ENCODE data around the gene ONECUT2.

The ONECUT2 gene

GRCh38 chr18:57438743-57439608, 3.8 kb downstream of the ONECUT2 start:
- no peak for DNase-seq
- H3K27me3 ChIP-seq, result peaks cover 6% of the 10 kb centered on the region
- TF ChIP-seq, protein P1, sequence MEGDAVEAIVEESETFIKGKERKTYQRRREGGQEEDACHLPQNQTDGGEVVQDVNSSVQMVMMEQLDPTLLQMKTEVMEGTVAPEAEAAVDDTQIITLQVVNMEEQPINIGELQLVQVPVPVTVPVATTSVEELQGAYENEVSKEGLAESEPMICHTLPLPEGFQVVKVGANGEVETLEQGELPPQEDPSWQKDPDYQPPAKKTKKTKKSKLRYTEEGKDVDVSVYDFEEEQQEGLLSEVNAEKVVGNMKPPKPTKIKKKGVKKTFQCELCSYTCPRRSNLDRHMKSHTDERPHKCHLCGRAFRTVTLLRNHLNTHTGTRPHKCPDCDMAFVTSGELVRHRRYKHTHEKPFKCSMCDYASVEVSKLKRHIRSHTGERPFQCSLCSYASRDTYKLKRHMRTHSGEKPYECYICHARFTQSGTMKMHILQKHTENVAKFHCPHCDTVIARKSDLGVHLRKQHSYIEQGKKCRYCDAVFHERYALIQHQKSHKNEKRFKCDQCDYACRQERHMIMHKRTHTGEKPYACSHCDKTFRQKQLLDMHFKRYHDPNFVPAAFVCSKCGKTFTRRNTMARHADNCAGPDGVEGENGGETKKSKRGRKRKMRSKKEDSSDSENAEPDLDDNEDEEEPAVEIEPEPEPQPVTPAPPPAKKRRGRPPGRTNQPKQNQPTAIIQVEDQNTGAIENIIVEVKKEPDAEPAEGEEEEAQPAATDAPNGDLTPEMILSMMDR (IDR thresholded peaks at IDR 0.05; ENCODE audit: low read depth, low read length), result peak; percentile 38
- no peaks in the 10 kb centered on the region for H3K9me3 ChIP-seq
- no peaks in the 10 kb centered on the region; the same call in 1 of the 2 replicates for H3K36me3 ChIP-seq
- no peaks in the 10 kb centered on the region for H3K4me1 ChIP-seq
- H3K4me3 ChIP-seq (ENCODE audit: low read depth, low read length), result peak overlapping the region; percentile 81

DNA sequence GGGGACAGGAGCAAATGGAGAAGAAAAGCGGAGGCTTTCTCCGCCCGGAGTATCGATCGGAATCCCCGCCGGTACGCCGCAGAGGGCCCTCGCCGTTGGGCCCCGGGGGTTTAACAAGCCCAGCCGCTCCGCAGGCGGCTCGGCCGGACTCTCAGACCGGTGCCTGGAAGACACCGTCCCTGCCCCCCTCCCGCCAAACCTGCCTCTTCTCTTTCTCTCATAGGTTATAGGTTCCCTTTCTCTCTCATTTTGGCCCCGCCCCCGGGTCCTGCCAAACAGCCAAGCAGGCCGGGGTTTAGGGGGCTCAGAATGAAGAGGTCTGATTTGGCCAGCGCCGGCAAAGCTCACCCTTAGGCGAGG, 4.4 kb downstream of the ONECUT2 start:
- no peaks in the 10 kb centered on the region; the same call in 1 of the 2 replicates for H3K36me3 ChIP-seq
- no peaks in the 10 kb centered on the region for H3K9me3 ChIP-seq
- TF ChIP-seq, protein P1 (IDR thresholded peaks at IDR 0.05; ENCODE audit: low read depth, low read length), result no peak
- DNase-seq, result no peak
- H3K27me3 ChIP-seq, result no peaks in the 10 kb centered on the region; the same call in 1 of the 2 replicates
- H3K4me1 ChIP-seq, result no peaks in the 10 kb centered on the region
- H3K4me3 ChIP-seq (ENCODE audit: low read depth, low read length), result no peak overlapping the region

DNA sequence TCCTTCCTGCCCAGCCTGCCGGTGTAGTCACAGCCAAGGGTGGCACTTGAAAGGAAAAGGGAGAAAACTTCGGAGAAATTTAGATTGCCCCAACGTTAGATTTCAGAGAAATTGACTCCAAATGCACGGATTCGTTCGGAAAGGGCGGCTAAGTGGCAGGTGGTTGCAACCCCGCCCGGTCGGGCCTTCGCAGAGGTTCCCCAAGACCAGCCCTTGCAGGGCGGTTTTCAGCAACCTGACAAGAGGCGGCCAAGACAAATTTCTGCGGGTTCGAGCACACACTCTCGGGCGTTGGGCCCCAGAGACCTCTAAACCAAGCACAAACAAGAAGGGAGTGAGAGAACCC, 4.8 kb downstream of the ONECUT2 start:
- H3K36me3 ChIP-seq, result no peaks in the 10 kb centered on the region; the same call in 1 of the 2 replicates
- H3K27me3 ChIP-seq, result no peaks in the 10 kb centered on the region
- H3K4me3 ChIP-seq (ENCODE audit: low read depth, low read length), result no peak overlapping the region
- TF ChIP-seq, protein P1 (IDR thresholded peaks at IDR 0.05; ENCODE audit: low read depth, low read length), result no peak
- DNase-seq, result no peak
- no peaks in the 10 kb centered on the region for H3K4me1 ChIP-seq
- H3K9me3 ChIP-seq, result no peaks in the 10 kb centered on the region

- Histone ChIP-seq H3K27me3 (no peaks in the 10 kb centered on the region), H3K4me3 (ENCODE audit: low read depth, low read length) (no peak overlapping the region), H3K36me3 (no peaks in the 10 kb centered on the region; the same call in 1 of the 2 replicates), H3K9me3 (no peaks in the 10 kb centered on the region), H3K4me1 (no peaks in the 10 kb centered on the region)
- TF ChIP-seq, protein P1 (IDR thresholded peaks at IDR 0.05; ENCODE audit: low read depth, low read length), result no peak
- DNase-seq, result no peak
These were observed 5.3 kb downstream of the ONECUT2 start for GRCh38 chr18:57440331-57441070.

GRCh38 chr18:57441071-57441794, 6.1 kb downstream of the ONECUT2 start:
- no peak overlapping the region for H3K4me3 ChIP-seq (ENCODE audit: low read depth, low read length)
- H3K9me3 ChIP-seq, result no peaks in the 10 kb centered on the region
- no peaks in the 10 kb centered on the region; the same call in 1 of the 2 replicates for H3K36me3 ChIP-seq
- TF ChIP-seq, protein P1 (IDR thresholded peaks at IDR 0.05; ENCODE audit: low read depth, low read length), result no peak
- peaks cover 4% of the 10 kb centered on the region; the same call in 1 of the 2 replicates for H3K4me1 ChIP-seq
- no peaks in the 10 kb centered on the region for H3K27me3 ChIP-seq
- no peak for DNase-seq

All from BE2C (cell line).